GM18498 (cell line): ENCODE results near the gene DNAAF1.
"Not testable (repeated sequence)": the region's sequence is repeated elsewhere in the genome, so short reads cannot be mapped to it uniquely, and the experiment has no call there.

Source experiments
- ATAC-seq: cut with Tn5 transposase; IDR thresholded peaks from one replicate; pipeline ENCODE4 v1.9.1; 2021; ENCODE audit warnings: mild to moderate bottlenecking, moderate library complexity; ENCODE audit not compliant: unreplicated experiment

The DNAAF1 gene

DNA sequence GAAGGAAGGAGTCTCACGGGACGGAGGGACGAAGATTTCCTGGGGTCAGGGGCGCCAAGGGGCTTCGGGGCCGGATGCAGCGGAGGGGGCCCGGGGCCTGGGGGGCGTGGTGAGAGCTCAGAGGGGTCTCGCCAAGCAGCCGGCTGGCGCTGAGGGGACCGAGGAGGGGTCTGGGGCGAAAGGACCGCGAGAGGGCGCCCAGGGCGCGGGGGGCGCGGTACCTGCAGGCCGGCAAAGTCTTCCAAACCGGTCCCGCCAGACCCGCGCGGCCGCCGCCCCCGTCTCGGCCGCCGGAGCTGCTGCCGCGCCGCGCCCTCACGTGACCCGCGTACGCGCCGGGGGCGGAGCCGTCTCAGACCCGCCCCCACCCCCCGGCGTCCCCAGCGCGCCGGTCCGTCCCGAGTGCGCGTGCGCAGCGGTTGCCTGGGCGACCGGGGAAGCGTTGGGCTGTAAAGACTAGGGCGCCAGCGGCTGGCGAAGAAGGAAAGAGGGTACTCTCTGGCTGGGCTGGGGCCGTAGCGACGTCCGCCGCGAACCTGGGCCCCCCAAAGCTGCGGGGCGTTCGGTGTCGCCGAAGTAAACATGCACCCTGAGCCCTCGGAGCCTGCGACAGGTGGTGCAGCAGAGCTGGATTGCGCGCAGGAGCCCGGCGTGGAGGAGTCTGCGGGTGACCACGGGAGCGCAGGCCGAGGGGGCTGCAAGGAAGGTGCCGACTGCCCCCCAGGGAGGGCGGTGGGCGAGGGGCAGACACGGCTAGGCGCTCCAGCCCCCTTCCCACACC, at the start of gene DNAAF1, which contains the start of gene HSDL1:
Gene DNAAF1, plus strand, starts transcription at position 450 of the 781 bp plus-strand sequence. Its CDS starts 133 bp downstream, at position 583.
Gene HSDL1, minus strand, starts transcription at position 319 of the 781 bp plus-strand sequence. CDS start 13,856 bp downstream, outside the sequence.
- peak; percentile 83 for ATAC-seq

DNA sequence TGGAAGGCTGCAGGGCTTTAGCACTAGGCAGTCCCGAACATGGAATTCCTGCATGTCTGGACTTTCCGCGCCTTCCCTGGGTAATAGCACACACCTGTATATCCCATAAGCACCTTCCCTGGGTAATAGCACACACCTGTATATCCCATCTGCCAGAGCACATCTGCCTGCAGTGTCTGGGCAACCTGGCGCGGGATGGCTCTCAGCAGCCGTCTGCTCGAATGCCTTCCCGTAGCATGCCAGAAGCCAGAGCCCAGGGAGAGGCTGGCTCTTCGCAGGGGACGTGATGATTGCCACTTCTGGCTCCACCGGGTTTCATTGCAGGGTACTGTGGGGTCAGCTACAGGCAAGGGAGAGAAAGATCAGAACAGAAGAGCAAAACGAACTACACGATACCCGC, 49.6 kb upstream of the DNAAF1 start:
- no peak for ATAC-seq

GRCh38 chr16:84096447-84097005, 48.6 kb upstream of the DNAAF1 start:
- ATAC-seq, result no peak

GRCh38 chr16:84098939-84099338, 46.2 kb upstream of the DNAAF1 start:
- ATAC-seq, result no peak

GRCh38 chr16:84103678-84104077, 41.4 kb upstream of the DNAAF1 start:
- ATAC-seq, result no peak

GRCh38 chr16:84104231-84104630, 40.9 kb upstream of the DNAAF1 start:
- ATAC-seq, result no peak

DNA sequence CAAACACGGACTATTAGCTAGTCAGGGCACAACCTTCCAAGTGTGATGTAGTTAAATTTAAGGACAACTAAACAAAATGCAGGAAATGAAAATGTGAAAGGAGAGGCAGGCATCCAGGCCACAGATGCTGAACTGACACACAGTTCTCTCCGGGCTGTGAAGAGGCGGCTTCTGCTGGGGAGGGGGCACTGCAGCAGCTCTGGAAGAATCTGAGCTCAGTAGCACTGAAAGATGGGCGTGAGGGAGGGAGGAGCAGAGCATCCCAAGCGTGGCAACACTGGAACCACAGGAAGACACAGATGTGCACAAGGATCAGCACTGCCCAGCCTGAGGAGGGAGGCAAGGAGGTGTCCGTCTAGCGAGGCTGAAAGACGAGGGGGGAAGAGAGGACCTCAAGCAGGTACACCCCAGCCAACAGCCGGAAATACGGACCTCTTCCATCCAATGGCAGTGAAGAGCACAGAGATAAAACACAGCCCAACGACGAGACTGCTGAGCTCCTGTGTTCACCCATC, 39.8 kb upstream of the DNAAF1 start:
- ATAC-seq, result no peak

DNA sequence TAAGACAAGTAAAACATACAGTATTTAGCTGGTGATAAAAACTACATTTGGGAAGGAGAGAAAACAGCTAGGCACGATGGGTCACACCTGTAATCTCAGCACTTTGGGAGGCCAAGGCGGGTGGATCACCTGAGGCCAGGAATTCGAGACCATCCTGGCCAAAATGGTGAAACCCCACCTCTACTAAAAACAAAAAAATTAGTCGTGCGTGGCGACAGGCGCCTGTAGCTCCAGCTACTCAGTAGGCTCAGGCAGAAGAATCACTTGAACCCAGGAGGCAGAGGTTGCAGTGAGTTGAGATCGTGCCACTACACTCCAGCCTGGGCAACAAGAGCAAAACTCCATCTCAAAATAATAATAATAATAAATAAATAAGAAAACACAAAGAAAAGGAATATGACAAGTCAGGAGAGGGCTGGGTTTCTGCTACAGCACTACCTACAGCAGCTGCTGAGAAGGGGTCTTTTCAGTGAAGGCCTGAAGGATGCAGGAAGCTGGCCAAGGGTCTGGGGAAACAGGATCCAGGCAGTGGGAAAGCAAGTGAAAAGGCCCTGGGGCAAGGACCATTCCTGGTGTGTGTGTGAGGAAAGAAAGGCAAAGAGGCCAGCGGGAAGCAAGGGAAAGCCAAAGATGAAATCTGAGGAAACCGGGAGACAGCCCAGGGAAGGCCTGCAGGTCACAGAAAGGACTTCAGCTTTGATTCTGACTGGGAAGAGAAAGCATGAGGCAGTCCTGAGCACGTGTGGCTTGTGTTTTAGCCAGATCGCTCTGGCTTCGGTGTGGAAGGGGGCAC, 39.0 kb upstream of the DNAAF1 start:
- ATAC-seq, result no peak

- ATAC-seq, result no peak
Measured at GRCh38 chr16:84107921-84108320, 37.2 kb upstream of the DNAAF1 start.

- peak; percentile 47 for ATAC-seq
Measured at GRCh38 chr16:84109598-84110335, 35.3 kb upstream of the DNAAF1 start.

DNA sequence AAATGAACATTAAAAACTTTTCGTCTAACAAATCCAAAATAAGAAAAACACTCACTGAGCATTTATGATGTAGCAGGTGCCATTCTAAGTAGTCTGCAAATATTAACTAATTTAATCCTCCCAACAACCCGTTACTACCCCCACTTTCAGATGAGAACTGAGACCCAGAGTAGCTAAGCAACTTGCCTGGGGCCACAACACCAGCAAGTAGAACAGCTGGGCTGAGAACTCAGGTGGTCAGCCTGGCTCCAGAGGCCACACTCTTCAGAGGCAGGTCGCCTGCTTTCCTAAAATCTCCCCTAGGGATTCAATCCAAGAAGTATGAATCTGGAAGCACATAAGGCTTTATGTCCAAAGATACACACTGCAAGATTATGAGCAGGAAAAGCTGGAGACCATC, 34.6 kb upstream of the DNAAF1 start:
- peak; percentile 43 for ATAC-seq

DNA sequence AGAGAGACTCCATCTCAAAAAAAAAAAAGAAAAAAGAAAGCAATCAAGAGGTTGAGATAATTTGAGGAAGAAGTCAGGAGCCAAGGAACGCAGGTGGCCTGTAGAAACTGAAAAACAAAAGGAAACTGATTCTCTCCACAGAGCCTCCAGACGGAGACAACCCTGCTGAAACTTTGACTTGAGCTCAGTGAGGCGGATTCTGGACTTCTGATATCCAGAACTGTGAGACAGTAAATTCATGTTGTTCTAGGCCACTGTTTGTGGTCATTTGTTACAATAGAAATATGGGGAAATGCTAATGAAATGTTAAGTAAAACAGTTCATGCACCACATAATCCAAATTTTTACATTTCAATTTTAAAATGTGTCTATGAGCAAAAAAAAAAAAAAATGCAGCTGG, 33.6 kb upstream of the DNAAF1 start:
- ATAC-seq, result no peak

DNA sequence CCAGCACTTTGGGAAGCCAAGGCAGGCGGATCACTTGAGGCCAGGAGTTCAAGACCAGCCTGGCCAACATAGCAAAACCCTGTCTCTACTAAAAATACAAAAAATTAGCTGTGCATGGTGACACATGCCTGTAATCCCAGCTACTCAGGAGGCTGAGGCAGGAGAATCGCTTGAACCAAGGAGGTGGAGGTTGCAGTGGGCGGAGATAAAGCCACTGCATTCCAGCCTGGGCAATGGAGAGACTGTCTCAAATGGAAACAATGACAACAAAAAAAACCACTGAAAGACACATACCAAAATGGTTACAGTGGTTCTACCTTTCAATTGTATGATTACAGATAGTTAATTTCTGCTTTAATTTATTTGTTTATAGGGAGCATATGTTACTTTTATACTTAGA, 33.2 kb upstream of the DNAAF1 start:
- not testable (repeated sequence) for ATAC-seq

GRCh38 chr16:84115919-84116719, 29.0 kb upstream of the DNAAF1 start:
- peak; percentile 31 for ATAC-seq

GRCh38 chr16:84116720-84117493, 28.2 kb upstream of the DNAAF1 start, which contains the start of gene MBTPS1:
Gene MBTPS1 (minus strand): TSS chr16:84116942. CDS start chr16:84101783, 15,159 bp downstream.
- peak; percentile 93 for ATAC-seq

DNA sequence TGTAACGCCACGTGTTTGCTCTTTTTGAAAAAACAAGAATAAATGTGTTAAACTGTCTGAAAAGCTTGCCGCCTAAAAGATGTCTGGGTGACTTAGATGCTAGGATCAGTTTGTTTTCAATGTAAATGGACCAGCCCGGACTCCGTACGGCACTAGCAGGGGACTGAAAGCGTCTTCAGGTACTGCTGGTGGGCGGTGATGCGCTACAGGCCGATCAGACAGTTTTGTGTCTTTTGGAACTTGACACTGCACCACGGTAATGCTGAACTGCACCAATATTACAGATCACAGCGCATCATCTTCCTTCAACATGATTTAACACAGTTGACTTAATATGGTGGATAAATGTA, 27.6 kb upstream of the DNAAF1 start:
- ATAC-seq, result peak; percentile 2

DNA sequence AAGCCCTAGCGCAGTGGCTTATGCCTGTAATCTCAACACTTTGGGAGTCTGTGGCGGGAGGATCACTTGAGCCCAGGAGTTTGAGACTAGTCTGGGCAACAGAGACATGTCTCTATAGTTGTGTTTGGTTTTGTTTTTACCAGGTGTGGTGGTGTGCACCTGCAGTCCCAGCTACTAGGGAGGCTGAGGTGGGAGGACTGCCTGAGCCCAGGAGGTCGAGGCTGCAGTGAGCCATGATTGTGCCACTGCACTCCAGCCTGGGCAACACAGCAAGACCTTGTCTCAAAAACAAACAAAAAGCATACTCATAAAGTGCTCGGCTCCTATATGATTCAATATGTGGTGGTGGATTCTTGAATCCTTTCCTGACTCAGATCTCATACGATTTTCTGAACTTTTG, 26.8 kb upstream of the DNAAF1 start:
- ATAC-seq, result not testable (repeated sequence)

DNA sequence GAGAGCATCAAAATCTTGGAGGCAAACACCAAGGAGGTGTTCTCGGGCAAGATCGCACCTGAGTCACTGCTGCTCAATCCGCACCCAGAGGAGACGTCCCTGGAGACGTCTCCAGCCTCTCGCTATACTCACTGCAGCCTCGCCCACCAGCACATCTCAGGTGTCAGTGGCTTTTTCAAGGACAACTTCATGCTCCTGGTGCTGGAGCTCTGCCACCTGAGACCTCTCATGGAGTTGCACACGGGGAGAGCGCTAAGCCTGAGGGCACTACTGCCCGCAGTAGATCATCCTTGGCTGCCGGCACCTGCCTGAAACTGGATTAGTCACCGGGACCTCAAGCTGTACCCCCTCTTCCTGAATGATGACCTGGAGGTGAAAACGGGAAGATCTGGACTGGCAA, 25.7 kb upstream of the DNAAF1 start:
- ATAC-seq, result no peak

GRCh38 chr16:84120023-84120422, 25.1 kb upstream of the DNAAF1 start:
- ATAC-seq, result no peak
